H9 (cell line): Measurements from ENCODE around the gene KIZ. TPM values are rescaled to one million over a fixed set of nuclear protein-coding genes. Genes with fewer than 3 reads are reported as not detected.

ENCODE experiments used
- DNase-seq: peaks from one replicate; pipeline ENCODE4 v3.0.0-alpha.2; 2017
- H2AFZ ChIP-seq: one replicate; pipeline ENCODE4 v1.6.1; 2013; ENCODE audit warnings: mild to moderate bottlenecking, low read length, control low read depth, moderate library complexity
- H2AK5ac ChIP-seq: 2 replicates; pipeline ENCODE4 v1.6.1; 2013; ENCODE audit warnings: low read length, control low read depth, mixed read lengths; ENCODE audit not compliant: insufficient read length
- H2BK120ac ChIP-seq: one replicate; pipeline ENCODE4 v1.6.1; 2013; ENCODE audit warnings: low read depth, mild to moderate bottlenecking, low read length, control low read depth, inconsistent platforms; ENCODE audit not compliant: poor library complexity, severe bottlenecking
- H2BK12ac ChIP-seq: 2 replicates; pipeline ENCODE4 v1.6.1; 2013; ENCODE audit warnings: low read length, control low read depth, mixed read lengths, low read depth; ENCODE audit not compliant: insufficient read length
- H2BK15ac ChIP-seq: 2 replicates; pipeline ENCODE4 v1.6.1; 2013; ENCODE audit warnings: low read depth, low read length, control low read depth
- H2BK20ac ChIP-seq: one replicate; pipeline ENCODE4 v1.6.1; 2013; ENCODE audit warnings: low read depth, mild to moderate bottlenecking, low read length, control low read depth, inconsistent platforms; ENCODE audit not compliant: poor library complexity, severe bottlenecking
- H2BK5ac ChIP-seq: 2 replicates; pipeline ENCODE4 v1.6.1; 2013; ENCODE audit warnings: low read length, control low read depth, mixed read lengths; ENCODE audit not compliant: insufficient read length
- H3K14ac ChIP-seq: 2 replicates; pipeline ENCODE4 v1.6.1; 2013; ENCODE audit warnings: low read length, control low read depth; ENCODE audit not compliant: insufficient read depth
- H3K18ac ChIP-seq: 2 replicates; pipeline ENCODE4 v1.6.1; 2013; ENCODE audit warnings: low read depth, mild to moderate bottlenecking, mixed read lengths, low read length, control low read depth; ENCODE audit not compliant: insufficient read length
- H3K23ac ChIP-seq: 2 replicates; pipeline ENCODE4 v1.6.1; 2013; ENCODE audit warnings: low read length, control low read depth, mixed read lengths, low read depth; ENCODE audit not compliant: insufficient read length
- H3K23me2 ChIP-seq: 2 replicates; pipeline ENCODE4 v1.6.1; 2013; ENCODE audit warnings: low read depth, mild to moderate bottlenecking, mixed read lengths, low read length, control low read depth; ENCODE audit not compliant: insufficient read length, poor library complexity, severe bottlenecking
- H3K27ac ChIP-seq: 2 replicates; pipeline ENCODE4 v1.5.1; 2013; ENCODE audit warnings: low read length, control low read depth, mixed read lengths, low read depth; ENCODE audit not compliant: insufficient read length
- H3K27me3 ChIP-seq: 2 replicates; pipeline ENCODE4 v1.6.1; 2013; ENCODE audit warnings: low read length, control low read depth, inconsistent platforms; ENCODE audit not compliant: insufficient read depth
- H3K4ac ChIP-seq: 2 replicates; pipeline ENCODE4 v1.6.1; 2013; ENCODE audit warnings: low read depth, mild to moderate bottlenecking, control low read depth, inconsistent platforms, low read length, moderate library complexity
- H3K4me1 ChIP-seq: 2 replicates; pipeline ENCODE4 v1.6.1; 2013; ENCODE audit warnings: low read length, control low read depth, inconsistent platforms; ENCODE audit not compliant: insufficient read depth
- H3K4me2 ChIP-seq: 2 replicates; pipeline ENCODE4 v1.6.1; 2013; ENCODE audit warnings: low read length, control low read depth, mixed read lengths; ENCODE audit not compliant: insufficient read length, insufficient read depth
- H3K56ac ChIP-seq: 2 replicates; pipeline ENCODE4 v1.6.1; 2013; ENCODE audit warnings: low read depth, mild to moderate bottlenecking, mixed read lengths, low read length, control low read depth; ENCODE audit not compliant: insufficient read length
- H3K79me1 ChIP-seq: 2 replicates; pipeline ENCODE4 v1.6.1; 2013; ENCODE audit warnings: low read depth, mild to moderate bottlenecking, moderate library complexity, low read length, control low read depth, inconsistent platforms; ENCODE audit not compliant: insufficient read depth, poor library complexity, severe bottlenecking
- H3K79me2 ChIP-seq: 2 replicates; pipeline ENCODE4 v1.6.1; 2013; ENCODE audit warnings: low read length, control low read depth, inconsistent platforms; ENCODE audit not compliant: insufficient read depth
- H3K9ac ChIP-seq: 2 replicates; pipeline ENCODE4 v1.6.1; 2013; ENCODE audit warnings: low read length, control low read depth, mixed read lengths; ENCODE audit not compliant: insufficient read length; ENCODE audit errors: extremely low read depth
- H3K9me3 ChIP-seq: one replicate; pipeline ENCODE4 v1.6.1; 2013; ENCODE audit warnings: low read depth, low read length, inconsistent platforms; ENCODE audit not compliant: control insufficient read depth
- H3T11ph ChIP-seq: one replicate; pipeline ENCODE4 v1.6.1; 2013; ENCODE audit warnings: mild to moderate bottlenecking, low read length, control low read depth, inconsistent platforms
- H4K20me1 ChIP-seq: one replicate; pipeline ENCODE4 v1.6.1; 2013; ENCODE audit not compliant: control insufficient read depth, insufficient read length, insufficient read depth
- H4K5ac ChIP-seq: 2 replicates; pipeline ENCODE4 v1.6.1; 2013; ENCODE audit warnings: low read depth, mild to moderate bottlenecking, mixed read lengths, low read length, control low read depth; ENCODE audit not compliant: insufficient read length
- H4K8ac ChIP-seq: replicated peaks from 2 replicates; pipeline ENCODE4 v1.6.1; 2013; ENCODE audit warnings: low read length, control low read depth, mixed read lengths, low read depth; ENCODE audit not compliant: insufficient read length
- H4K91ac ChIP-seq: 2 replicates; pipeline ENCODE4 v1.6.1; 2013; ENCODE audit warnings: low read depth, mild to moderate bottlenecking, moderate library complexity, mixed read lengths, low read length, control low read depth; ENCODE audit not compliant: insufficient read length
- H3K27ac Mint-ChIP-seq, 3 experiments: 2 replicates in 2 of 3; 3 replicates in 1 of 3; pipeline ENCODE4 v1.8.0; 2020 to 2021; ENCODE audit warnings: mixed read lengths in 3 of 3, mild to moderate bottlenecking in 1 of 3, moderate library complexity in 1 of 3
- H3K27me3 Mint-ChIP-seq: 2 replicates; pipeline ENCODE4 v1.8.0; 2021; ENCODE audit warnings: low read depth, mild to moderate bottlenecking, moderate library complexity, mixed read lengths
- H3K36me3 Mint-ChIP-seq, 3 experiments: 2 replicates in 2 of 3; 3 replicates in 1 of 3; pipeline ENCODE4 v1.8.0; 2020 to 2021; ENCODE audit warnings: low read depth in 3 of 3, mixed read lengths in 3 of 3; ENCODE audit not compliant: insufficient read depth in 1 of 3
- H3K4me1 Mint-ChIP-seq, 2 experiments: 2 replicates each; pipeline ENCODE4 v1.8.0; 2020; ENCODE audit warnings: mixed read lengths in 2 of 2
- H3K4me3 Mint-ChIP-seq, 2 experiments: 2 replicates in 1 of 2; 3 replicates in 1 of 2; pipeline ENCODE4 v1.8.0; 2020 to 2021; ENCODE audit warnings: mild to moderate bottlenecking in 2 of 2, mixed read lengths in 2 of 2, moderate library complexity in 1 of 2
- H3K9me3 Mint-ChIP-seq, 2 experiments: 2 replicates in 1 of 2; 3 replicates in 1 of 2; pipeline ENCODE4 v1.8.0; 2020; ENCODE audit warnings: mild to moderate bottlenecking in 2 of 2, mixed read lengths in 2 of 2, moderate library complexity in 1 of 2
- WGBS: extraction: QIAGEN DNeasy Blood & Tissue Kit; methylation state at CpG from one replicate; pipeline ENCODE4 v1.1.7; 2013; ENCODE audit warnings: missing lambda C conversion rate, low lambda C conversion rate, mixed read lengths; ENCODE audit not compliant: insufficient read length; ENCODE audit errors: extremely low coverage; 5-methylcytosine and 5-hydroxymethylcytosine counted together
- total RNA-seq: library from RNA; stranded (reverse); gene quantifications from 2 replicates; pipeline ENCODE4 v1.2.1, GENCODE V29; 2021
- TF ChIP-seq, protein P1 (sequence below): fragments of 200-600 bp; sonication (generic); conservative IDR thresholded peaks from 3 replicates; pipeline ENCODE4 v1.8.0; 2021; ENCODE audit warnings: antibody characterized with exemption, mild to moderate bottlenecking

Gene KIZ
- total RNA-seq, 1 experiment from 2014 or later, result 29.3 TPM

GRCh38 chr20:21161926-21162325 lies 36.0 kb downstream of the KIZ start:
- Mint-ChIP-seq H3K9me3 (no peaks in the 10 kb centered on the region; a peak in 1 of 5 replicates), H3K4me3 (no peak overlapping the region), H3K27me3 (no peaks in the 10 kb centered on the region), H3K36me3 (peaks cover 17 to 41% (median 23%) of the 10 kb centered on the region in 3 experiments), H3K27ac (peak overlapping the region in 2 of 3 experiments; percentile 51 to 58; a peak in 4 of 7 replicates), H3K4me1 (peaks cover 12 to 16% of the 10 kb centered on the region in 2 experiments)
- Histone ChIP-seq H3K27ac (no peak overlapping the region), H3K4me2 (no peak overlapping the region), H2BK15ac (no peak overlapping the region), H3K23ac (no peak overlapping the region), H3K4me1 (no peaks in the 10 kb centered on the region), H2BK5ac (no peak overlapping the region), H3K14ac (no peak overlapping the region), H3K9me3 (no peaks in the 10 kb centered on the region), H3K18ac (no peak overlapping the region), H4K20me1 (no peaks in the 10 kb centered on the region), H3K56ac (no peak overlapping the region), H3K23me2 (no peaks in the 10 kb centered on the region), H2BK20ac (no peak overlapping the region), H4K8ac (no peak overlapping the region), H2AK5ac (no peak overlapping the region), H3K4ac (no peak overlapping the region), H3K79me2 (no peaks in the 10 kb centered on the region), H4K5ac (no peak overlapping the region), H4K91ac (no peak overlapping the region), H3K9ac (no peak overlapping the region), H2AFZ (no peak overlapping the region), H3K27me3 (no peaks in the 10 kb centered on the region), H3T11ph (no peak overlapping the region), H3K79me1 (no peaks in the 10 kb centered on the region), H2BK120ac (no peak overlapping the region), H2BK12ac (no peak overlapping the region)
- no peak for DNase-seq
- no CpG with 5 or more reads among the region's 5 CpGs for WGBS
- TF ChIP-seq, protein P1, sequence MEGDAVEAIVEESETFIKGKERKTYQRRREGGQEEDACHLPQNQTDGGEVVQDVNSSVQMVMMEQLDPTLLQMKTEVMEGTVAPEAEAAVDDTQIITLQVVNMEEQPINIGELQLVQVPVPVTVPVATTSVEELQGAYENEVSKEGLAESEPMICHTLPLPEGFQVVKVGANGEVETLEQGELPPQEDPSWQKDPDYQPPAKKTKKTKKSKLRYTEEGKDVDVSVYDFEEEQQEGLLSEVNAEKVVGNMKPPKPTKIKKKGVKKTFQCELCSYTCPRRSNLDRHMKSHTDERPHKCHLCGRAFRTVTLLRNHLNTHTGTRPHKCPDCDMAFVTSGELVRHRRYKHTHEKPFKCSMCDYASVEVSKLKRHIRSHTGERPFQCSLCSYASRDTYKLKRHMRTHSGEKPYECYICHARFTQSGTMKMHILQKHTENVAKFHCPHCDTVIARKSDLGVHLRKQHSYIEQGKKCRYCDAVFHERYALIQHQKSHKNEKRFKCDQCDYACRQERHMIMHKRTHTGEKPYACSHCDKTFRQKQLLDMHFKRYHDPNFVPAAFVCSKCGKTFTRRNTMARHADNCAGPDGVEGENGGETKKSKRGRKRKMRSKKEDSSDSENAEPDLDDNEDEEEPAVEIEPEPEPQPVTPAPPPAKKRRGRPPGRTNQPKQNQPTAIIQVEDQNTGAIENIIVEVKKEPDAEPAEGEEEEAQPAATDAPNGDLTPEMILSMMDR, result no peak
